ENCODE data around the gene GLIPR1L1. TPM values are rescaled to one million over a fixed set of nuclear protein-coding genes. Genes with fewer than 3 reads are reported as not detected.

Gene GLIPR1L1
- total and polyA plus RNA-seq, 8 donors, result not detected

DNA sequence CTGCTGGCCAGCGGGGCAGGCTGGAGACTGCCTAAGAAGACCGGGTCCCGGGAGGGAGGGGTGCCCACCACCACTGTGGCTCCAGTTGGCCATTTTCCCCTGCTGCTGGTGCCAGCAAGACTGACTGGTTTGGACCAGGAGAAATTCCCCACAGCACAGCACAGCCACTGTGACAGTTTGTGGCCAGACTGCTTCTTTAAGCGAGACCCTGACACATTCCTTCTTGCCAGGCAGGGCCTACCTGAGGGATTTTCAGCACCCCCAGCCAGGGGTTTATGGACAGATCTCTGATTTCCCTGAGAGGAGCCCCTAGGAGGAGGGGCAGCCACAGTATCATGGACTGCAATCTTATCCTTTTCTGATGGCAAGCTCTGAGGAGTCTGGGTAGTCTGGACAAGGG, 15.5 kb downstream of the GLIPR1L1 start:
- TF ChIP-seq EP300 (IDR thresholded peaks at IDR 0.05), result no peak
- TF ChIP-seq, protein P1, sequence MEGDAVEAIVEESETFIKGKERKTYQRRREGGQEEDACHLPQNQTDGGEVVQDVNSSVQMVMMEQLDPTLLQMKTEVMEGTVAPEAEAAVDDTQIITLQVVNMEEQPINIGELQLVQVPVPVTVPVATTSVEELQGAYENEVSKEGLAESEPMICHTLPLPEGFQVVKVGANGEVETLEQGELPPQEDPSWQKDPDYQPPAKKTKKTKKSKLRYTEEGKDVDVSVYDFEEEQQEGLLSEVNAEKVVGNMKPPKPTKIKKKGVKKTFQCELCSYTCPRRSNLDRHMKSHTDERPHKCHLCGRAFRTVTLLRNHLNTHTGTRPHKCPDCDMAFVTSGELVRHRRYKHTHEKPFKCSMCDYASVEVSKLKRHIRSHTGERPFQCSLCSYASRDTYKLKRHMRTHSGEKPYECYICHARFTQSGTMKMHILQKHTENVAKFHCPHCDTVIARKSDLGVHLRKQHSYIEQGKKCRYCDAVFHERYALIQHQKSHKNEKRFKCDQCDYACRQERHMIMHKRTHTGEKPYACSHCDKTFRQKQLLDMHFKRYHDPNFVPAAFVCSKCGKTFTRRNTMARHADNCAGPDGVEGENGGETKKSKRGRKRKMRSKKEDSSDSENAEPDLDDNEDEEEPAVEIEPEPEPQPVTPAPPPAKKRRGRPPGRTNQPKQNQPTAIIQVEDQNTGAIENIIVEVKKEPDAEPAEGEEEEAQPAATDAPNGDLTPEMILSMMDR (IDR thresholded peaks at IDR 0.05), result no peak
- no peak for TF ChIP-seq POLR2A (IDR thresholded peaks at IDR 0.05)
- TF ChIP-seq POLR2AphosphoS5 (IDR thresholded peaks at IDR 0.05), result no peak
- Histone ChIP-seq H3K9me3 (peaks cover 0 to 12% (median 8%) of the 10 kb centered on the region in 4 donors), H3K27ac (no peak overlapping the region), H3K4me1 (no peaks in the 10 kb centered on the region), H3K27me3 (no peaks in the 10 kb centered on the region), H3K4me3 (no peak overlapping the region), H3K36me3 (no peaks in the 10 kb centered on the region)
- 83 to 94% (median 92%) methylated on average over 4 of the region's 4 CpGs for WGBS, 5 donors
- intact Hi-C loops (cut with DNase I; ENCODE audit: low total_unique reads), result no loop called here
- no peak for DNase-seq

GRCh38 chr12:75350413-75350812, 15.9 kb downstream of the GLIPR1L1 start:
- H3K4me1 ChIP-seq, result no peaks in the 10 kb centered on the region
- no peak overlapping the region for H3K4me3 ChIP-seq
- 85 to 97% (median 86%) methylated on average over 2 of the region's 2 CpGs for WGBS, 5 donors
- TF ChIP-seq, protein P1 (IDR thresholded peaks at IDR 0.05), result no peak
- no peak overlapping the region for H3K27ac ChIP-seq
- peaks cover 0 to 16% (median 10%) of the 10 kb centered on the region in 4 donors for H3K9me3 ChIP-seq
- no peaks in the 10 kb centered on the region for H3K36me3 ChIP-seq
- H3K27me3 ChIP-seq, result no peaks in the 10 kb centered on the region
- intact Hi-C loops (cut with DNase I; ENCODE audit: low total_unique reads), result no loop called here
- no peak for DNase-seq

DNA sequence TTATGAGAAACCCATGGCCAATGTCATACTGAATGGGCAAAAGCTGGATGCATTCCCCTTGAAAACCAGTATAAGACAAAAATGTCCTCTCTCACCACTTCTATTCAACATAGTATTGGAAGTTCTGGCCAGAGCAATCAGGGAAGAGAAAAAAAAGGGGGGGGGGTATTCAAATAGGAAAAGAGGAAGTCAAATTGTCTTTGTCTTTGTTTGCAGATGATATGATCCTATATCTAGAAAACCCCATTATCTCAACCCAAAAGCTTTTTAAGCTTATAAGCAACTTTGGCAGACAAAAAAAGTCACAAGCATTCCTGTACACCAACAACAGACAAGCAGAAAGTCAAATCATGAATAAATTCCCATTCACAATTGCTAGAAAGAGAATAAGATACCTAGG, 19.5 kb downstream of the GLIPR1L1 start:
- TF ChIP-seq EP300 (IDR thresholded peaks at IDR 0.05) (no peak), POLR2A (IDR thresholded peaks at IDR 0.05) (no peak), POLR2AphosphoS5 (IDR thresholded peaks at IDR 0.05) (no peak)
- TF ChIP-seq, protein P1 (IDR thresholded peaks at IDR 0.05), result no peak
- H3K4me1 ChIP-seq, result no peaks in the 10 kb centered on the region

GRCh38 chr12:75360920-75361319, 26.4 kb downstream of the GLIPR1L1 start:
- no peaks in the 10 kb centered on the region for H3K27me3 ChIP-seq
- peaks cover 0 to 2% (median under 1%) of the 10 kb centered on the region in 4 donors for H3K9me3 ChIP-seq
- TF ChIP-seq EP300 (IDR thresholded peaks at IDR 0.05), result no peak

More for the DNA sequence above, 19.5 kb downstream of the GLIPR1L1 start:
- Histone ChIP-seq H3K27ac (no peak overlapping the region), H3K27me3 (no peaks in the 10 kb centered on the region), H3K4me3 (no peak overlapping the region), H3K36me3 (no peaks in the 10 kb centered on the region), H3K9me3 (peaks cover 0 to 23% (median 13%) of the 10 kb centered on the region in 4 donors)
- intact Hi-C loops (cut with DNase I; ENCODE audit: low total_unique reads), result no loop called here
- no peak for DNase-seq

DNA sequence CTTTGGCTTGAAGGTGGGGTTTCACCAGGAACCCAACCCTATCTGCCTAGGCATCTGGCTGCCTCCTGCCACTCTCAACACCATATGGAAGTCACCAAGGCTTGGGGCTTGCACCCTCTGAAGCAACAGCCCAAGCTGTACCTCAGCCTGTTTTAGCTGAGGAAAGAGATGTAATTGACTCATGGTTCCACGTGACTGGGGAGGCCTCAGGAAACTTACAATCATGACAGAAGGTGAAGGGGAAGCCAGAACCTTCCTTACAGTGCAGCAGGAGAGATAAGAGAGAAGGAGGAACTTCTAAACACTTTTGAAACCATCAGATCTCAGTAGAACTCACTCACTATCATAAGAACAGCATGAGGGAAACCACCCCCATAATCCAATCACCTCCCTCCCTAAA, 26.9 kb downstream of the GLIPR1L1 start:
- no peak for DNase-seq
- H3K36me3 ChIP-seq, result no peaks in the 10 kb centered on the region
- H3K27ac ChIP-seq, result no peak overlapping the region
- no peaks in the 10 kb centered on the region for H3K9me3 ChIP-seq
- intact Hi-C loops (cut with DNase I; ENCODE audit: low total_unique reads), result no loop called here
- H3K4me3 ChIP-seq, result no peak overlapping the region
- no peaks in the 10 kb centered on the region for H3K27me3 ChIP-seq
- no peaks in the 10 kb centered on the region for H3K4me1 ChIP-seq
- TF ChIP-seq, protein P1 (IDR thresholded peaks at IDR 0.05), result no peak
- TF ChIP-seq POLR2A (IDR thresholded peaks at IDR 0.05) (no peak), EP300 (IDR thresholded peaks at IDR 0.05) (no peak), POLR2AphosphoS5 (IDR thresholded peaks at IDR 0.05) (no peak)
- WGBS, 5 donors, result 42 to 69% (median 58%) methylated on average over 1 of the region's 1 CpG

More at GRCh38 chr12:75360920-75361319, 26.4 kb downstream of the GLIPR1L1 start:
- no peak for DNase-seq
- intact Hi-C loops (cut with DNase I; ENCODE audit: low total_unique reads), result no loop called here
- Histone ChIP-seq H3K4me3 (no peak overlapping the region), H3K27ac (no peak overlapping the region), H3K4me1 (no peaks in the 10 kb centered on the region), H3K36me3 (no peaks in the 10 kb centered on the region)

Measured in stomach (tissue), 9 donors.